ENCODE results near the gene ROPN1. TPM values are rescaled to one million over a fixed set of nuclear protein-coding genes. Genes with fewer than 3 reads are reported as not detected.
"Not testable (repeated sequence)": the region's sequence is repeated elsewhere in the genome, so short reads cannot be mapped to it uniquely, and the experiment has no call there.

ROPN1 gene
- total RNA-seq, 6 donors from 2014 or later: not detected

- no peak for ATAC-seq (ENCODE audit: low FRiP score in 2 of 2)
- H3K27ac ChIP-seq: no peak overlapping the region
Observed at GRCh38 chr3:124014366-124014942, 22.5 kb upstream of the ROPN1 start.

GRCh38 chr3:124008321-124008720 lies 16.4 kb upstream of the ROPN1 start:
- not testable (repeated sequence) for H3K4me1 ChIP-seq; H3K27me3 ChIP-seq; H3K9me3 ChIP-seq; H3K36me3 ChIP-seq; H3K4me3 ChIP-seq; ATAC-seq (ENCODE audit: low FRiP score in 2 of 2); DNase-seq; H3K27ac ChIP-seq
- WGBS, 2 donors: 90 to 97% methylated on average over 1 of the region's 1 CpG

More at GRCh38 chr3:124014366-124014942, 22.5 kb upstream of the ROPN1 start:
- Histone ChIP-seq H3K4me3 (no peak overlapping the region), H3K27me3 (no peaks in the 10 kb centered on the region), H3K36me3 (no peaks in the 10 kb centered on the region), H3K4me1 (no peaks in the 10 kb centered on the region), H3K9me3 (no peaks in the 10 kb centered on the region)
- no peak for DNase-seq
- no peak for TF ChIP-seq POLR2A (IDR thresholded peaks at IDR 0.05)
- TF ChIP-seq EP300 (IDR thresholded peaks at IDR 0.05): no peak
- no peak for TF ChIP-seq POLR2AphosphoS5 (IDR thresholded peaks at IDR 0.05)
- no peak for TF ChIP-seq CTCF (IDR thresholded peaks at IDR 0.05)
- WGBS, 2 donors: 59 to 60% methylated on average over 3 of the region's 3 CpGs

- no peak for TF ChIP-seq CTCF (IDR thresholded peaks at IDR 0.05)
- TF ChIP-seq POLR2A (IDR thresholded peaks at IDR 0.05): no peak
- no peak for TF ChIP-seq POLR2AphosphoS5 (IDR thresholded peaks at IDR 0.05)
- TF ChIP-seq EP300 (IDR thresholded peaks at IDR 0.05): no peak
- no peaks in the 10 kb centered on the region for H3K9me3 ChIP-seq
- WGBS, 2 donors: 40 to 41% methylated on average over 4 of the region's 4 CpGs
- DNase-seq (no peak), ATAC-seq (ENCODE audit: low FRiP score in 2 of 2) (no peak)
- H3K4me3 ChIP-seq: no peak overlapping the region
- H3K36me3 ChIP-seq: no peaks in the 10 kb centered on the region
- no peak overlapping the region for H3K27ac ChIP-seq
- no peaks in the 10 kb centered on the region for H3K4me1 ChIP-seq
- H3K27me3 ChIP-seq: no peaks in the 10 kb centered on the region
Observed at GRCh38 chr3:124007186-124007585, 15.3 kb upstream of the ROPN1 start.

GRCh38 chr3:124002405-124003079 lies 10.6 kb upstream of the ROPN1 start:
- not testable (repeated sequence) for H3K9me3 ChIP-seq; H3K27me3 ChIP-seq; DNase-seq; H3K27ac ChIP-seq; H3K36me3 ChIP-seq; ATAC-seq (ENCODE audit: low FRiP score in 2 of 2); H3K4me1 ChIP-seq; H3K4me3 ChIP-seq
- 41 to 72% methylated on average over 2 of the region's 2 CpGs for WGBS, 2 donors

- not testable (repeated sequence) for ATAC-seq (ENCODE audit: low FRiP score in 2 of 2); DNase-seq; H3K4me1 ChIP-seq; H3K27me3 ChIP-seq; H3K36me3 ChIP-seq; H3K4me3 ChIP-seq; H3K9me3 ChIP-seq; H3K27ac ChIP-seq
- 72 to 75% methylated on average over 6 of the region's 6 CpGs for WGBS, 2 donors
Observed at GRCh38 chr3:124001366-124001765, 9.4 kb upstream of the ROPN1 start.

GRCh38 chr3:123997543-123997942 lies 5.6 kb upstream of the ROPN1 start:
- no peak for ATAC-seq (ENCODE audit: low FRiP score in 2 of 2)
- Histone ChIP-seq H3K4me3 (no peak overlapping the region), H3K9me3 (peaks cover 0 to 7% (median 2%) of the 10 kb centered on the region in 4 donors)

More at GRCh38 chr3:123997543-123997942, 5.6 kb upstream of the ROPN1 start:
- TF ChIP-seq POLR2AphosphoS5 (IDR thresholded peaks at IDR 0.05) (no peak), EP300 (IDR thresholded peaks at IDR 0.05) (no peak), CTCF (IDR thresholded peaks at IDR 0.05) (no peak), POLR2A (IDR thresholded peaks at IDR 0.05) (no peak)
- Histone ChIP-seq H3K27ac (no peak overlapping the region), H3K4me1 (no peaks in the 10 kb centered on the region), H3K36me3 (no peaks in the 10 kb centered on the region), H3K27me3 (no peaks in the 10 kb centered on the region)
- 87 to 88% methylated on average over 2 of the region's 2 CpGs for WGBS, 2 donors
- DNase-seq: no peak

All from upper lobe of left lung (tissue), 6 donors.